B cell (primary cell): ENCODE data around the gene PREX1. TPM values are rescaled to one million over a fixed set of nuclear protein-coding genes. Genes with fewer than 3 reads are reported as not detected.

Experiments used
- ATAC-seq: fragments of 200-7000 bp; cut with Tn5 transposase; one replicate; pipeline ENCODE4 v1.10.0; 2021; ENCODE audit warnings: low read depth, mild to moderate bottlenecking, moderate number of reproducible peaks, moderate library complexity
- CTCF ChIA-PET: fragments of 350-600 bp; sonication (Branson Sonifier 250); formaldehyde crosslinking; loops from one replicate; lab custom pipeline; 2021; ENCODE audit warnings: antibody characterized with exemption, inconsistent platforms; lab: Charles Lee
- POLR2A ChIA-PET: fragments of 350-600 bp; sonication (Branson Sonifier 250); formaldehyde crosslinking; loops from one replicate; lab custom pipeline; 2021; ENCODE audit warnings: antibody characterized with exemption; lab: Charles Lee
- DNase-seq: peaks from one replicate; pipeline ENCODE4 v3.0.0; 2013
- H2AFZ ChIP-seq: 2 replicates; pipeline ENCODE4 v1.6.1; 2012; ENCODE audit warnings: mild to moderate bottlenecking, low read depth, low read length; ENCODE audit not compliant: insufficient read depth, poor library complexity, severe bottlenecking
- H3K27ac ChIP-seq, 2 donors: 1 replicate in 1 of 2; 2 replicates in 1 of 2; pipeline ENCODE4 v1.5.1; 2012 to 2013; ENCODE audit warnings: low read length in 2 of 2, mild to moderate bottlenecking in 2 of 2, moderate library complexity in 1 of 2
- H3K27me3 ChIP-seq, 4 experiments: fragments of 200-600 bp in 1 of 4; sonication (generic) in 1 of 4; replicated peaks in 1 of 4; 1 replicate in 2 of 4; 2 replicates in 2 of 4; pipeline versions ENCODE4 v1.6.1 to v1.7.0; 2013 to 2016; ENCODE audit warnings: low read length in 3 of 4, mild to moderate bottlenecking in 2 of 4, mixed read lengths in 1 of 4, moderate library complexity in 1 of 4; ENCODE audit not compliant: insufficient read depth in 4 of 4, control insufficient read depth in 3 of 4; ENCODE audit errors: control extremely low read depth in 1 of 4
- H3K36me3 ChIP-seq, 2 experiments: replicated peaks in 1 of 2; 1 replicate in 1 of 2; 2 replicates in 1 of 2; pipeline versions ENCODE4 v1.6.1 to v1.7.1; 2013; ENCODE audit warnings: low read length in 1 of 2; ENCODE audit not compliant: insufficient read depth in 2 of 2, control insufficient read depth in 1 of 2; ENCODE audit errors: control extremely low read depth in 1 of 2, extremely low read depth in 1 of 2
- H3K4me1 ChIP-seq, 2 donors: fragments of 200-600 bp in 1 of 2; sonication (generic) in 1 of 2; 1 replicate in 1 of 2; 2 replicates in 1 of 2; pipeline versions ENCODE4 v1.5.1 to v1.6.1; 2013 to 2017; ENCODE audit warnings: low read length in 2 of 2; ENCODE audit not compliant: control insufficient read depth in 2 of 2, insufficient read depth in 2 of 2
- H3K4me2 ChIP-seq: replicated peaks from 2 replicates; pipeline ENCODE3; 2012; ENCODE audit warnings: mild to moderate bottlenecking, low read depth, low read length; ENCODE audit not compliant: poor library complexity, severe bottlenecking
- H3K4me3 ChIP-seq, 5 experiments: fragments of 200-600 bp in 1 of 5; sonication (generic) in 1 of 5; 1 replicate in 3 of 5; 2 replicates in 2 of 5; pipeline versions ENCODE4 v1.5.1 to v1.7.0; 2011 to 2016; ENCODE audit warnings: low read length in 4 of 5, mild to moderate bottlenecking in 4 of 5, low read depth in 2 of 5, control low read depth in 1 of 5, moderate library complexity in 1 of 5; ENCODE audit not compliant: insufficient read depth in 1 of 5; ENCODE audit errors: control extremely low read depth in 1 of 5, extremely low read depth in 1 of 5
- H3K79me2 ChIP-seq: fragments of 200-600 bp; sonication (generic); one replicate; pipeline ENCODE4 v1.6.0; 2016; ENCODE audit warnings: low read length; ENCODE audit not compliant: control insufficient read depth, insufficient read depth
- H3K9ac ChIP-seq: fragments of 200-600 bp; sonication (generic); 2 replicates; pipeline ENCODE4 v1.6.1; 2017; ENCODE audit warnings: mild to moderate bottlenecking, low read length, moderate library complexity
- H3K9me3 ChIP-seq, 3 donors: one replicate each; pipeline versions ENCODE4 v1.6.1 to v1.7.1; 2013; ENCODE audit warnings: low read length in 2 of 3; ENCODE audit not compliant: control insufficient read depth in 2 of 3, insufficient read depth in 1 of 3; ENCODE audit errors: control extremely low read depth in 1 of 3
- H4K20me1 ChIP-seq: 2 replicates; pipeline ENCODE4 v1.6.0; 2012; ENCODE audit warnings: mild to moderate bottlenecking, low read length; ENCODE audit not compliant: insufficient read depth, control insufficient read depth, poor library complexity, severe bottlenecking
- H3K27ac Mint-ChIP-seq: one replicate; pipeline ENCODE4 v1.8.0; 2021; ENCODE audit warnings: mixed read lengths
- H3K27me3 Mint-ChIP-seq: one replicate; pipeline ENCODE4 v1.8.0; 2021; ENCODE audit warnings: mixed read lengths
- H3K4me1 Mint-ChIP-seq: one replicate; pipeline ENCODE4 v1.8.0; 2021; ENCODE audit warnings: mixed read lengths
- H3K4me3 Mint-ChIP-seq: one replicate; pipeline ENCODE4 v1.8.0; 2021; ENCODE audit warnings: mixed read lengths
- H3K9me3 Mint-ChIP-seq: one replicate; pipeline ENCODE4 v1.8.0; 2022; ENCODE audit warnings: mixed read lengths; ENCODE audit not compliant: insufficient read depth
- CTCF ChIP-seq: fragments of 200-600 bp; IDR thresholded peaks from one replicate; pipeline ENCODE4 v1.8.0; 2022; ENCODE audit warnings: antibody characterized with exemption, mild to moderate bottlenecking
- EZH2 ChIP-seq: IDR thresholded peaks from 2 replicates; pipeline ENCODE4 v1.6.1; 2012; ENCODE audit warnings: borderline replicate concordance, low read depth, mild to moderate bottlenecking, moderate library complexity, low read length; ENCODE audit not compliant: insufficient read depth, poor library complexity, severe bottlenecking
- WGBS: methylation state at CpG from one replicate; pipeline ENCODE4 v1.1.5; 2013; ENCODE audit warnings: missing lambda C conversion rate; ENCODE audit not compliant: insufficient coverage; 5-methylcytosine and 5-hydroxymethylcytosine counted together
- intact Hi-C: fragments of 100-400 bp; cut with micrococcal nuclease; formaldehyde crosslinking; loops from one replicate; pipeline ENCODE4 v1.10.0; 2022
- polyA plus RNA-seq: library from polyadenylated mRNA; depleted of rRNA; stranded (reverse); fragments of >200 nt; gene quantifications from 2 replicates; pipeline ENCODE4 v1.2.3, GENCODE V29; 2012
- total RNA-seq, 2 donors: library from RNA; stranded (reverse); fragments of 120-200 nt in 1 of 2; gene quantifications; 1 replicate in 1 of 2; 2 replicates in 1 of 2; pipeline versions ENCODE4 v1.2.3 to v1.2.4, GENCODE V29; 2013 to 2022

PREX1 gene
- total and polyA plus RNA-seq, 2 donors (not counting 1 experiment from before 2014, with no cell fraction given) = 79.1 to 99.4 TPM

GRCh38 chr20:48716086-48716485 lies 111.7 kb downstream of the PREX1 start:
- intact Hi-C loops = no loop called here
- no peak overlapping the region for H3K4me3 ChIP-seq
- H3K27me3 Mint-ChIP-seq = no peaks in the 10 kb centered on the region
- H3K4me2 ChIP-seq = peak overlapping the region; percentile 56
- POLR2A ChIA-PET = no interaction called here
- H4K20me1 ChIP-seq = peaks cover 74% of the 10 kb centered on the region
- H3K9me3 ChIP-seq = peaks cover 0 to 8% (median 0%) of the 10 kb centered on the region in 3 donors
- CTCF ChIA-PET = interaction anchor here (0.8 to 1.6 kb wide), 3 partner anchors 10 to 35 kb away, joined by 3 to 4 read pairs (median 3); no protein-coding TSS in a partner anchor
- peak overlapping the region; percentile 89 for H3K27ac Mint-ChIP-seq
- ATAC-seq (no peak), DNase-seq (no peak)
- H3K36me3 ChIP-seq = no peaks in the 10 kb centered on the region
- H3K9me3 Mint-ChIP-seq = no peaks in the 10 kb centered on the region
- peak overlapping the region; percentile 66 for H3K4me3 Mint-ChIP-seq
- 26% methylated on average over 11 of the region's 13 CpGs for WGBS
- H2AFZ ChIP-seq = no peak overlapping the region
- peaks cover 86% of the 10 kb centered on the region for H3K4me1 Mint-ChIP-seq
- peaks cover 82% of the 10 kb centered on the region for H3K79me2 ChIP-seq
- H3K27ac ChIP-seq = peak overlapping the region; percentile 57 to 61
- no peak for TF ChIP-seq CTCF
- TF ChIP-seq EZH2 = no peak
- no peaks in the 10 kb centered on the region for H3K27me3 ChIP-seq
- no peak overlapping the region for H3K9ac ChIP-seq
- peaks cover 79 to 92% of the 10 kb centered on the region in 2 donors for H3K4me1 ChIP-seq

- H3K27ac ChIP-seq = no peak overlapping the region
Observed at GRCh38 chr20:48714764-48715163, 113.0 kb downstream of the PREX1 start.

More at GRCh38 chr20:48714764-48715163, 113.0 kb downstream of the PREX1 start:
- Mint-ChIP-seq H3K27me3 (no peaks in the 10 kb centered on the region), H3K27ac (peak overlapping the region; percentile 42), H3K4me3 (no peak overlapping the region), H3K4me1 (peaks cover 81% of the 10 kb centered on the region), H3K9me3 (no peaks in the 10 kb centered on the region)
- CTCF ChIA-PET = interaction anchor here (0.7 to 1.9 kb wide), 6 partner anchors 9 to 190 kb away, joined by 3 to 5 read pairs (median 4); no protein-coding TSS in a partner anchor
- Histone ChIP-seq H3K4me2 (no peak overlapping the region), H3K27me3 (no peaks in the 10 kb centered on the region), H3K36me3 (peaks cover 0 to 10% of the 10 kb centered on the region in 2 experiments), H3K4me3 (no peak overlapping the region), H3K9me3 (peaks cover 0 to 7% (median 0%) of the 10 kb centered on the region in 3 donors), H3K9ac (no peak overlapping the region), H2AFZ (no peak overlapping the region), H4K20me1 (peaks cover 77% of the 10 kb centered on the region), H3K4me1 (peaks cover 70 to 91% of the 10 kb centered on the region in 2 donors), H3K79me2 (peaks cover 89% of the 10 kb centered on the region)
- intact Hi-C loops = no loop called here
- DNase-seq (no peak), ATAC-seq (no peak)
- 93% methylated on average over 3 of the region's 4 CpGs for WGBS
- TF ChIP-seq CTCF = no peak
- no peak for TF ChIP-seq EZH2
- POLR2A ChIA-PET = no interaction called here
